Spleen (tissue), 11 donors: ENCODE results near the gene CANX. TPM values are rescaled to one million over a fixed set of nuclear protein-coding genes. Genes with fewer than 3 reads are reported as not detected.

Experiments used
- DNase-seq: peaks from one replicate; pipeline ENCODE4 v3.0.0-alpha.2; 2020
- H3K27ac ChIP-seq, 8 donors: fragments of 200-600 bp; sonication (generic) in 7 of 8; 1 replicate in 4 of 8; 2 replicates in 4 of 8; pipeline versions ENCODE4 v1.5.0 to v1.8.0; 2016 to 2021; ENCODE audit warnings: inconsistent platforms in 4 of 8, mild to moderate bottlenecking in 4 of 8, moderate library complexity in 1 of 8
- H3K27me3 ChIP-seq, 7 donors: fragments of 200-600 bp; sonication (generic) in 6 of 7; replicated peaks in 1 of 7; 1 replicate in 4 of 7; 2 replicates in 3 of 7; pipeline versions ENCODE4 v1.5.0 to v1.8.0; 2016 to 2021; ENCODE audit warnings: inconsistent platforms in 3 of 7, mild to moderate bottlenecking in 1 of 7
- H3K36me3 ChIP-seq, 6 donors: fragments of 200-600 bp; sonication (generic) in 5 of 6; 1 replicate in 4 of 6; 2 replicates in 2 of 6; pipeline versions ENCODE4 v1.5.0 to v1.8.0; 2016 to 2021; ENCODE audit warnings: inconsistent platforms in 2 of 6
- H3K4me1 ChIP-seq, 6 donors: fragments of 200-600 bp; sonication (generic) in 5 of 6; 1 replicate in 3 of 6; 2 replicates in 3 of 6; pipeline versions ENCODE4 v1.5.0 to v1.8.0; 2016 to 2021; ENCODE audit warnings: inconsistent platforms in 3 of 6
- H3K4me3 ChIP-seq, 8 donors: fragments of 200-600 bp; sonication (generic) in 7 of 8; 1 replicate in 4 of 8; 2 replicates in 4 of 8; pipeline versions ENCODE4 v1.5.0 to v1.8.0; 2016 to 2021; ENCODE audit warnings: inconsistent platforms in 4 of 8, mild to moderate bottlenecking in 4 of 8, moderate library complexity in 2 of 8
- H3K9me3 ChIP-seq, 8 donors: fragments of 200-600 bp; sonication (generic) in 7 of 8; 1 replicate in 4 of 8; 2 replicates in 4 of 8; pipeline versions ENCODE4 v1.5.0 to v1.8.0; 2016 to 2021; ENCODE audit warnings: inconsistent platforms in 4 of 8
- CTCF ChIP-seq, 11 experiments: fragments of 200-600 bp in 7 of 11; fragments of 450-650 bp in 4 of 11; sonication (generic) in 4 of 11; IDR thresholded peaks in 8 of 11; conservative IDR thresholded peaks in 3 of 11; 1 replicate in 7 of 11; 2 replicates in 4 of 11; pipeline versions ENCODE4 v1.4.0 to v1.8.0; 2016 to 2021; ENCODE audit warnings: antibody characterized with exemption in 11 of 11, inconsistent platforms in 4 of 11, mild to moderate bottlenecking in 1 of 11
- POLR2A ChIP-seq, 3 donors: fragments of 450-650 bp; IDR thresholded peaks; one replicate each; pipeline ENCODE4 v1.5.1; 2017; ENCODE audit warnings: antibody characterized with exemption in 3 of 3, mild to moderate bottlenecking in 1 of 3
- POLR2AphosphoS5 ChIP-seq, 3 donors: sonication (generic); formaldehyde crosslinking; IDR thresholded peaks; one replicate each; pipeline ENCODE4 v1.5.1; 2017; ENCODE audit warnings: antibody characterized with exemption in 3 of 3
- WGBS, 5 donors: extraction: QIAGEN DNeasy Blood & Tissue Kit in 3 of 5; methylation state at CpG; one replicate each; pipeline versions ENCODE4 v1.1.5 to v1.1.7; 2013 to 2018; 5-methylcytosine and 5-hydroxymethylcytosine counted together
- intact Hi-C: fragments of 100-400 bp; cut with DNase I; formaldehyde crosslinking; loops from one replicate; pipeline ENCODE4 v1.15.0; 2023; ENCODE audit warnings: low total_unique reads
- polyA plus RNA-seq, 3 donors: library from polyadenylated mRNA; stranded (reverse); fragments of 200-250 nt; gene quantifications; one replicate each; pipeline ENCODE4 v1.2.1, GENCODE V29; 2013
- total RNA-seq, 7 donors: library from RNA; depleted of rRNA in 3 of 7; stranded (reverse); fragments of >200 nt in 3 of 7; fragmentation: NEBNext Ultra II Directional in 4 of 7; extraction: Animal tissue kit (Norgen Biotek cat#: 25700) in 4 of 7; gene quantifications; one replicate each; pipeline versions ENCODE4 v1.1.0 to v1.2.1, GENCODE V29; 2016 to 2021
- donor health status: healthy with polysubstance abuse.
- donor health status: DM: no; HTN: no; CAD: no; lungs with moderate emphysema.
- donor health status: DM: no; HTN: no; CAD: no.
- donor health status: Bipolar disorder and iron deficiency.
- donor health status: healthy.
- donor health status: DM: no; HTN: no; CAD: no.
- donor health status: DM: yes; HTN: yes; CAD: no.

Gene CANX
- total and polyA plus RNA-seq, 10 donors = 36.5 to 470 (median 282) TPM

- peak overlapping the region; percentile 51 to 99 (median 98) for H3K27ac ChIP-seq
- intact Hi-C loops = no loop called here
- peak; percentile 86 for DNase-seq
- peaks cover 0 to 55% (median 29%) of the 10 kb centered on the region in 6 donors for H3K36me3 ChIP-seq
- no peaks in the 10 kb centered on the region for H3K27me3 ChIP-seq
- no peak for TF ChIP-seq POLR2A (IDR thresholded peaks at IDR 0.05)
- no peak for TF ChIP-seq CTCF (IDR thresholded peaks at IDR 0.05 in 8 of 11, conservative IDR thresholded peaks at IDR 0.05 in 3 of 11)
- TF ChIP-seq POLR2AphosphoS5 (IDR thresholded peaks at IDR 0.05) = no peak
- 44 to 56% (median 50%) methylated on average over 24 of the region's 24 CpGs for WGBS, 5 donors
- H3K4me1 ChIP-seq = peaks cover 26 to 86% (median 49%) of the 10 kb centered on the region in 6 donors
- peak overlapping the region; percentile 19 to 97 (median 86) for H3K4me3 ChIP-seq
- H3K9me3 ChIP-seq = no peaks in the 10 kb centered on the region
Observed at GRCh38 chr5:179731791-179732411, 33.1 kb downstream of the CANX start.

GRCh38 chr5:179732412-179732917, 33.7 kb downstream of the CANX start, which contains the start of gene MAML1:
Gene MAML1, plus strand, starts transcription at chr5:179732822. Its CDS starts 291 bp downstream, at chr5:179733113.
- intact Hi-C loops = no loop called here
- DNase-seq = peak; percentile 100
- Histone ChIP-seq H3K4me3 (peak within 1 kb of the TSS; percentile 77 to 97 (median 86)), H3K27me3 (no peaks in the 10 kb centered on the region), H3K4me1 (peaks cover 30 to 86% (median 52%) of the 10 kb centered on the region in 6 donors), H3K36me3 (peaks cover 0 to 49% (median 23%) of the 10 kb centered on the region in 6 donors), H3K9me3 (no peaks in the 10 kb centered on the region), H3K27ac (peak within 1 kb of the TSS; percentile 92 to 99 (median 98))
- TF ChIP-seq POLR2A (IDR thresholded peaks at IDR 0.05) = no peak
- peak in 5 of 11 experiments; percentile 15 to 58 (median 39) for TF ChIP-seq CTCF (IDR thresholded peaks at IDR 0.05 in 8 of 11, conservative IDR thresholded peaks at IDR 0.05 in 3 of 11)
- peak; percentile 83 to 92 (median 87) for TF ChIP-seq POLR2AphosphoS5 (IDR thresholded peaks at IDR 0.05)
- WGBS, 5 donors = 0 to 1% (median 0%) methylated on average over 39 to 41 of the region's 41 CpGs

- TF ChIP-seq CTCF (IDR thresholded peaks at IDR 0.05 in 8 of 11, conservative IDR thresholded peaks at IDR 0.05 in 3 of 11) (no peak), POLR2A (IDR thresholded peaks at IDR 0.05) (no peak), POLR2AphosphoS5 (IDR thresholded peaks at IDR 0.05) (peak in 2 of 3 donors; percentile 2 to 22)
- Histone ChIP-seq H3K27ac (peak overlapping the region; percentile 92 to 99 (median 98)), H3K9me3 (no peaks in the 10 kb centered on the region), H3K36me3 (peaks cover 0 to 47% (median 17%) of the 10 kb centered on the region in 6 donors), H3K4me1 (peaks cover 30 to 90% (median 59%) of the 10 kb centered on the region in 6 donors), H3K4me3 (peak overlapping the region; percentile 77 to 97 (median 86)), H3K27me3 (no peaks in the 10 kb centered on the region)
- peak; percentile 92 for DNase-seq
- WGBS, 5 donors = 0 to 1% (median 1%) methylated on average over 21 to 101 of the region's 101 CpGs
- intact Hi-C loops = no loop called here
Observed at GRCh38 chr5:179732918-179733771, 34.4 kb downstream of the CANX start.
